Stimulated activated CD4-positive, alpha-beta T cell treated with anti-CD3 and anti-CD28 coated beads, TNF-alpha, amount 100 ng/mL, for 1 hour (primary cell): ENCODE data around the gene LRRN1.
"Not testable (repeated sequence)": the region's sequence is repeated elsewhere in the genome, so short reads cannot be mapped to it uniquely, and the experiment has no call there.

Experiments
- DNase-seq, 3 donors: peaks; one replicate each; pipeline ENCODE4 v3.0.0-alpha.2; 2020; ENCODE audit warnings: low read depth in 3 of 3, low spot score in 1 of 3

LRRN1 gene

DNA sequence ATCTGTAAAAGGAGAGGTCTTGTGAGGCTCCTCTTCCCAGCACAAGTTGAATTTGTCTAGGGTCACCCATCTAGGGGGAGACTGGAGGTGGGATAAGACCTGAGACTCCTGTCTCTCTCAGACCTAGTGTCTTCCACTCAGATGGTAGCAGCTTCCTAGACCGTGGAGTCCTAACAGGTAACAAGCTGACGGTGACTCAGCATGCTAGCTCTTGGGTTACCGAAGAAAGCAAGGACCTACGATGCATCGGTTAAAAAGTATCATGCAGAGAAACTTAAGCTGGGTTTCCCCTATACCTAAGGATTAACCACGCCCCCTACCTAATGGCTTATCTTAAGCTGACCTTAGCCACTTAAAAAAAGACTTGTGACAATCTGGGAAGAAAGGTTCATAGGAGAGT is 7.6 kb downstream of the LRRN1 start:
- DNase-seq, result no peak

DNA sequence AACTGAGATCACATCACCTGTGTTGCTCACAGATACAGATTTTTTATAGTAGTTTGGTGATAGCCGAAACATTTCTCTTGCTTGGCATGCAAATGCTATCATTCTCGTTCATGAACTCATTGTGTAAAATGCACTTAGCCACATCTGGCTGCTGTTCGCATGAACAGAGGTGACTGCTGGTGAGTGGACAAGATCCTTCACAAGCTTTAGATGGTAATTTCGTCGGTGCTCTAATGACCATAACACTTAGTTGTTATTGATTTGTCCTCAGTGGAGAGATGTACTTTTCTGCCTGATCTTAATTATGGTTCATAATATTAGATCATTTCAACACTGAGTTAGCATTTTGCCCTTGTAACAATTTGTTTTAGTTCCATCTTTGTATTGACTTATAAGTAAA is 13.8 kb downstream of the LRRN1 start:
- DNase-seq, result no peak

DNA sequence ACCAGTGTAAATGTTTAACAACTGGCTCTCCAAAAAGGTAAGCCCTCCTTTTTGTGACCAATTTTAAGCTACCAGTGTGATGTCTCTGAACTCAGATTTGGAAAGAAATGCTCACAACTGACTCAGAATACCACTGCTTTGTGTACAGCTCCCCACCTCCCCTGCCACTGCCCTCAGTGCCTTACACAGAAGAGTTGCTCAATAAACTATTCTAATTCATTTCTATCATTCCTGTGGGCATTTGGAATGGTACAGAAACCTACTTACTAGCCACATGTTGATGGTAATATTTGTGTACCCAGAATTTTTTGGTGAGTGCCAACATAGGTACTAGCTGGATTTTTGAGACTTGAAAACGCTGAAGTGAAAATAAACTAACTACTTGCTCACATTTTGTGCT is 16.0 kb downstream of the LRRN1 start:
- DNase-seq, result no peak

DNA sequence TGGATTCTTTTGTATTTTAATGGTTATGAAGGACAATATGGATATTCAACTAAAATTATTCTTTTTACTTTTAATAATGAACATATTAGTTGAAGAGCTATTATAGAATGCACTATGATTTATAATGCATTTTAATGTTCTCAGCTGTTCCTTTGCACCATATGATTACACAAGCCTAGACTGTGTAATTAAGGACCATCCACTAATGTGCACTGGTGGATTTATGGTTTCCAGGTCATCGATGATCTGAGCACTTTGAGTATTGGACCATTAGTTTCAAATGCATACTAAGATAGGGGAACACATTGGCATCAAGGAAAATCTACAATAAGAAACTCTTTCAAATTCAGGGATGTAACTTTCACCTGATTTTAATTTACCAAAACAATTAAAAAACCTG is 16.8 kb downstream of the LRRN1 start:
- DNase-seq, result no peak

DNA sequence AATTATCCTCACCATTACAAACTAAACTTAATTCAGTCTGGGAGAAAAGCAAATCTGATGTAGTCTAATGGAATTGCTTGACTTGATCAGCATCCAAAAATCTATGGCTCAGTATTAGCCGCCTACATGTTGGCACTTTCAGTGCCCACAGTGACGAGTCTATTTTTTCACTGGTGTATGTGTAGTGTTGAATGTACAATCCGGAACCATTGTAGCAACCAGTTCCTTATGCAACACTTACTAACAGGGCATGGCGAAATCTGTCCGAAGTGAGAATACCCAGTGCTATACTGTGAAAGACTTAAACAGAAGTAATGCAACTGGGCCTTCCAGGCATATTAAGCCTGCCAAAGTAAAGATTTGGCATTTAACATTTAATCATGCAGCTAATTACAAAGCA is 18.6 kb downstream of the LRRN1 start:
- DNase-seq, result no peak

DNA sequence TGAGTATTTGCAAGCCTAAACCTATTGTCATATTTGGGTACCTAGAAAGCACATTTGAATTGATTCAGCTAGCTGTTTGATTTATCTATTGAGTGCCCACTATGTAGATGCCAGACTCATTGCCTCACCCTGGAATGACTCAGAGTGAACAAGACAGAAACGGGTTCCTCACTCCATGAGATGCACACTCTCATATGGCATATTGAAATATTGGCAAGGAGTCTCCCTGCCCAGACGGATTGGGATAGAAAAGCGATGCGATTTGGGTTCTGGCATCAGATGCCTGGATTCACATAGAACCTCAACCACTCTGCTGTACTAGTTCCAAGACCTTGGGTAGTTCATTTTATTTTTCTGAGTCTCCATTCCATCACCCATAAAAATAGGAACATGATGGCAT is 22.5 kb downstream of the LRRN1 start:
- DNase-seq, result no peak

DNA sequence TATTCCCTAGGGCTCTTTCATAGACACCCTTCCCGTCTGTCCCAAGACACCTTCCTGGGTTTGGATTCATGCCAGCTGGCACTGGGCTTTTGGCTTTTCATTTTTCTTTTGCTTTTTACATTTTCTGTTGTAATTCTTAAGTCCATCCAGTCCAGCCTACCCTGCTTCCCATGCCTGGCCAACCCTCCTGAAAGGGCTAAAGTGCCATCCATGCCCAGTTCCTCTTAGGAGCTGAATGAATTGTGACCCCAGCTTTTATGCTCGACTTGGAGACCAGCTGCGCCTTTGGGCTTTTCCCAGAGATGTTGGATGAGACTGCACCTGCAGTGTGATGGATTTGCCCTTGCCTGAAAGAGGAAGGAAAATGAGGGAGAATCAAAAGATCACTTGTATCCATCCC is 25.8 kb downstream of the LRRN1 start:
- no peak for DNase-seq

DNA sequence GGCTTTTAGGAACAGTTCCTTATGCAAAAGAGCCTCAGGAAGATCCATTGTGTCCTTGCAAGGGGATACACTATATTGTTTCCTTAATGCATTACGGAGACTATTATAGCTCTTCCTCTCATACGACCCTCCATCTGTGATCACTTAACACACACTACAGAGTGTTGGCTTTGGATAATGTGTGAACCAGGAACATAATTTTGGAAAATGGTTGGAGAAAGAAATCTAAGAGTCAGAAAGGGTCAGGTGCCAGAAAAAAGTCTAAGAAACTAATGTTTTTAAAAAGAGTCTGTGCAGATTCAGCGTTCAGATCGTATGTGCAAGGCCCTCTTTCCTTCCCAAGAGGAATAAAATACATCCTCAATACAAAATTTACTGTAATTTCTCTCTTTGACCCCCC is 27.3 kb downstream of the LRRN1 start:
- no peak for DNase-seq

DNA sequence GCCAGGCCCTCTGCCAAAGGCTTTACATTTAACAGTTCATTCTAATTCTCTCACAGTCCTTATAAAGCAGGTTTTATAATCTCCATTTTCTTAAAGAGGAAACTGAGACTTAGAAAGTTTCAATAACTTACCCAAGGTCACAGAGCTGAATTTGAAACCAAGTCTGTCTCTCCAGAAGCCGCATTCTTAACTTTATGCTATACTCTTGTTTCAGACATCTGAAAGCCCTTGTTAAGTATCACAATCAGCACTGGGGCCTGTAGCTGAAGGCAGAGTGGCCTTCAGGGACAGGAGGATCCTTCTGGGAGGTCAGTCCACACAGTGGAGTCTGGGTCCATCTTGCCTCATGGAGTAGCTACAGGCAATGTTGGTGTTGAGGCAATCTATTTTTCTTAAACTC is 27.9 kb downstream of the LRRN1 start:
- DNase-seq, result no peak

DNA sequence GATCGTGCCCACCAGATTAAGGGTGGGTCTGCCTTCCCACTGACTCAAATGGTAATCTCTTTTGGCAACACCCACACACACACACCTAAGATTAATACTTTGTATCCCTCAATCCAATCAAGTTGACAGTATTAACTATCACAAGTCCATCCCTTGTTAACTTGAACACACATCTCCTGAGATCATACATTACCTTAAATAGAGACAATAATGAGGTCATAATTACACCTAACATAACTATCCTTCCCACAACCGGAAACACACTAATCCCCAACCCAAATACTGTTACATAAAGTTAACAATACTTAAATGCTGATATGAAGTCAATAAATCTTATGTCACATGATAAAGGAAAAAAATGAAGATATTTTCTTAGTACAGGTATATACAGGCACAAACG is 29.2 kb downstream of the LRRN1 start:
- not testable (repeated sequence) for DNase-seq

DNA sequence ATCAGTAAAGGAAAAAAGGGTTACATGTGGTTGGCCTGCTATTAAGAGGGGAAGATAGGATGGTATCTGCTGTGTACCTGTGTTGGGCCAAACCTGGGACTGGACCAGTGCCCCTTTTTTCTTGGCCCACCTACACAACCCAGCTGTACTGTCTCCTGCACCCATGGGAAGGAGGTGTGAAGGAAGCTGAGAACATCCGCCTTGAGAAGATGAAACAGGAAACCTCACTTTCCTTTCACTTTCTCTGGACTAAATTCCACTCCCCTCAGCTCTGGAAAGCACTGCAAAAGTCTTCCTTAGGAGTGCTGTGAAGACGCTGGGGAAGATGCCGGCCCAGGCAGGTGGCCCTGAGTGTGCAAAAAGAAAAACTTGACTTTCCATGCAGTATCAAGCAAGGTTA is 37.6 kb downstream of the LRRN1 start:
- DNase-seq, result no peak

DNA sequence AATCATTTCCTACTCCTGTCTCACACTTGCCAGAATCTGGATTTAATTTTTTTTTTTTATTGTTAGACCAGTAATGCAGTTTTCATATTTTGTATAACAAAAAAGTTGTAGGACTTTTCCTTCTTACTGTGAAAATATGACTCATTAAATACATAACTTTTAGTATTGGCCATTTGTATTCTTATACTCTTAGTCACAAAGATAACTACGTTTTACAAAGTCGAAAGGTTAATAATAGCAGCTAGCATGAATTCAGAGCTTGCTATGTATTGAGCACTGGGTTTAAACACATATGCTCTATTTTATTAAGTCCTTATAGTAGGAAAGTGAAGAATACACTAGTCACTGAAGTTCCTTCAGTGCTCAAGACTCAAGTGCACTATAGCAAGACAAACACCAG is 43.1 kb downstream of the LRRN1 start:
- no peak for DNase-seq

DNA sequence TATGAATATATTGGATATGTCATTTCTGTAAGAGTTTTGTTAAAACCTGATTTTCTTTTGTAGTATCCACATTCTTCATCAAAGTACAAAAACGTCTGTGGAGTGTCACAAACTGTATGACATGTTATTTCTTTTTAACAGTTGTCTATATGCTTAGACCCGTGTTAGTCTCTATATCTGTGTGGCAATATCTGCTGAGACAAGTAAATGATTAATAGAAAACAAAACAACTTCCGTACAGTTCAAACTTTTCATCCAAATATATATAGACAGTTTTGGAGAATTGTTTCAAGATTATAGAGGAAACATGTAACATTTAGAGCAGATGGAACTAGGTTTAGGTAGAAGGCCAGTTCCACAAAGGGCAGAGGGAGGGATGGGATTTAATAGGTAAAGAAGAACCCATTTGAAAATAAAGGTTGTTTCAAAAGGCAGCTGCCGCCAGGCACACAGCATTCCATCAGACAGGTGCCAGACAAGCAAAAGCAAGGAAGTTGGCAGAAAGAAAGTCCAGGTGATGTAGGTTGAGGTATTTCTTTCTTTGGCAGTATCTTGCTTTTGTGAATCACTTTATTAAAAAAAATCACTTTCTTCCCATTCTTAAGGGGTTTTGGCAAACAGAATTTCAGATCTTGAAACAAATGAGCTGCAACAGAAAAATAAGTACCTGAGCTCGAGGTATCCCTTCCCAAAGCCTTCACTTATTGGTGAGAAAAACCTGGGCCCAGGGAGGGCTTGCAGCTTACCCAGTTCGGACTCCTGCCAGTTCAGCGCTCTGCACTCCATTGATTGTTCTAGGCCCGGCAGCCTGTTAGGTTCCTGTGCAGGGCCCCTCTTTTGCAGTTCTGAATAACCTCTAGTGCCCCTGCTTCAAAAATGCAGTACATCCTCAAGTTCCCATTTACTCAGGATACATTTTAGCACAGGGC is 49.0 kb downstream of the LRRN1 start:
- DNase-seq, result no peak

DNA sequence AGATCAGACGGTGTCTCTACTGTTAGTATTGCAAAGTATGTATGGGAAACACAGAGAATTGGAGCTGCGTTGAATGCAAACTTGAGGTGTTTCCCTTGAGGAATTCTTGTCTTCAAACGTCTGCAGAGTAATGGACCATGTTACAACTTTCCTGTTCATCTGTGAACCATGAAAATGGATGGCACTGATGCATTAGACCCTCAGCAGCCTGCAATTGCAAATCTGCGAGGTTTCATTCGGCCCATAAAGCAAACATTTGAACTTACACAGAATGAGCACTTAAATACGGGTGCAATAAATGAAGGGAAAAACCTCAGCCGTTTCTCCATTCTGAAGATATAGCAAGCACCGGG is 49.7 kb downstream of the LRRN1 start:
- no peak for DNase-seq

DNA sequence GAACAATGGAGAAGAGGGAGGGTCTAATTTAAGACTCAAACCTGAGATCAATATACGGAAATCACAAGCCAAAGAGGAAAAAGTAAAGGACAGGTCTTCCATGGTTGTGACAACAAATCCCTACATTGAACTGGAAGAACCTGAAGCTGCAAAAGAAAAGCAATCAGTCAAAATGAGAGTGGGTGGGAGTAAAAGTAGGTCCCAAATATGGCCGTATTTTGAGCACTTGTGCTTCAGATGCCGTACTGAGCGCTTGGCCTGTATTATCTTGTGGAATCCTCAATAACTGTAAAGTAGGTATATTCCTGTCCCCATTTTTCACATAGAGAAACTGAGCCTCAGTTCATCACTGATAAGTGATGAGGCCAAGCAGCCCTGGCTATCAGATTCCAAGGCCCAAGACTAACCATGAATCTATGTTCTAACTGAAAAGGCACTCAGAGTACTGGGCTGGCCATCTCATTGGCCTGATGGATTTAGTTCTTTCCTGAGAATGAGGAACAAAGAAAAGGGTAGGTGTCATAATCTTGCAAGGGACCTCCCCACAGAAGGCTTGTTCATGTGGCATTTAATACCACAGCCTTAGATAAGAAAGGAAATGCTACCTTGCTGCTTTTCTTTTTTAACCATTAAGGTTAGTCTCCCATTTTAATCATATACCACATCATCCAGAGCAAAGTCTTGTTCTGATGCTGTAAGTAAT is 52.5 kb downstream of the LRRN1 start:
- DNase-seq, result no peak

DNA sequence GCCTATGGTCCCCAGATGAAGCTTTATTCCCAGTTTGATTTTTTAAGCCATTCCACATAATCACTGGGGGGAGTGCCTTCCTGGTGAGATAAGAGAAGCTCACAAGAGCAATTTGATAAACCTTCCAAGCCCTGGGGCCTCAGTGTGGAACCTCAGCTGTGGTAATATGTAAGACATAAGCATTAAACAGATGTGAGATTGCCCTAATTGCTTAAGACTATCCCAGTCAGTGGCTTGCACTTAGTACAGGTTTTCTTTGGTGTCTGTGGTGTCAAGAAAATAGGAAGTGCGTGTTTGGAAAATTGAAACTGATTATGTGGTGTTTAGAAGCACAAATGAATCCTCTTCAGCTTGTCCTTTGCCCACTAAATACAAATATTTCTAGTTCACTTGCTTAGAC is 54.3 kb downstream of the LRRN1 start:
- no peak for DNase-seq

DNA sequence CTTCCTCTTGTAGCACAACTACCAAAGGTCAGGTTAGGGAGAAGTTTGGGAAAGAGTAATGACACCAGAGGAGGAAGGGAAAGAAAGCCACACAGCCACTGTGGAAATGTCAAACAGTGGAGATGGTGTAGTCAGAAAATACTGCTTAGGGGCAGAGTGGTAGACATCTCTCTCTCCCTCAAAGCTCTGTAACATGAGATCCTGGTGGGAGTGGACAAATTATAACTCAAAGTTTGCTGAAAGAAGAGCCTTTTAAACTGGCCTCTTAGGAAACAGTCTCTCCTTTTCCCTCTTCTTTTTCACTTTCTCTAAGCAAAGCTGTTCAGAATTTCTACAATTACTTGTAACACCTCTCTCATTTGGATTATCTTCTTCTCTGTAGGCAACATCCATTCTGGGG is 55.8 kb downstream of the LRRN1 start:
- no peak for DNase-seq

DNA sequence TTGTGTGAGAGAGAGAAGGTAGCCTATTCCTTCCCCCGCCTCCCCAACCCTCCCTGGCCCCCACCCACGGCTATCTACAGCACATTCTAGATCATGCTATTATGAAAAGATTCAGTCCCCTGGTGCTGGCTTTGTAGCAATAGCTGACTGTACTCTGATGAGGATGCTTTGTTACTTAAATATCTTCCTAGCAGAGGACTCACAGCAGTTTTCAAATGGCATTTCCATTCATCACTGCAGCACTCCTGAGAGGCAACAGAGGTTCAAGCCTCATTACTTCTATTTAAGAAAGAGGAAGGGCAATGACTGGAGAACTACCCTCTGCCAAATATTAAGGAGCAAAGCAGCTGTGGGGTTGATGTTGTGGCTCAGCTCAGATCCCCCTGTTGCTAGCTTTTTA is 61.0 kb downstream of the LRRN1 start:
- no peak for DNase-seq

DNA sequence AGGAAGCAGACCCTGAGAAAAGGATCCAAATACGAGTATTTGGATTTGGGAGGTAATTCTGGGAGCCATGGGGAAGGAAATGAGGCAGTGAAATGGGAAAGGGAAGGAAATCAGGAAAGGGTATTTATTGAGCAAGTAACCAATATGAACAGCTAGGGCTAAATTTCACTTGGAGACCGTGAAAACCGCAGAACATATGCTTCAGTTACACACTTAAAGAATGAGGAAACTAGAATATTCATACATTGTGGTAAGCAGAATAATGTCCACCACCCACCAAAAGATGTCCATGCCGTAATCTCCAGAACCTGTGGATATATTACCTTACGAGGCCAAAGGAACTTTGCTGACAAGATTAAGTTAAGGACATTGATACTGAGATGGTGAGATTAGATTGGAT is 63.3 kb downstream of the LRRN1 start:
- DNase-seq, result no peak

DNA sequence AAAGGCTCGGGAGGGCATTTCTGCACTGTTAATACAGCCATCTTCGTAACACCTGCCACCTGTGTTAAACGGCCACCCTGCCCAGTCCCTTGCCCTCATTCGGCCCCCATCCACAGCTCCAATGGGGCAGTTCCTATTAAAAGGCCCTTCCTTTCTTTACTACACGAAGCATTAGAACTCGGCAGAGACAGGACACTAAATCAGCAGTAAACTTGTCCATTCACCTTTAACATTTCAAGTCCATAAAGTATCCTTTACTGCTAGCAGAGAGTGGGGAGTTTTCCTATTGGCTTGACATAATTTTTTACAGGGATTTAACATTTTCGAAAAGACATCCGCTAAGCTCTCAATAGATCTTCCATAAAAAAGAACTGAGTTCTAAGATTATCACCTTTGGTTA is 76.3 kb downstream of the LRRN1 start:
- no peak for DNase-seq

DNA sequence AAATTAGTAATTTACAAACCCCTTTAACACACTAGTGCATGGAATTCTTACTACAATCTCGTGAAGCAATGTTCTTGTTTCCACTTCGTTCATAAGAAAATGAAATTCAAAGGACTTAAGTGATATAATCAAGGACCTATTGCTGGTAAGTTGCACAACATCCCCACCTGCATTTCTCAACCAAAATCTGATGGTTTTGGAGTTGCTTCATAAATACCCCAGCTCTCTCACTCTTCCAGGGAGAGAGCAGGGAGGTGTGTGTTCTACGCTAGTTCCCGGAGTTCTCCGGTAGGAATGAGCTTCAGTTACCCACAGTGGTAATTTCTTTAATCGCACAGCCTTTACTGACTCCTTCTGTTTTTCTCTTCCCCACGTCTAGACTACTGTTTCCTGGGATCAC is 81.8 kb downstream of the LRRN1 start:
- no peak for DNase-seq

DNA sequence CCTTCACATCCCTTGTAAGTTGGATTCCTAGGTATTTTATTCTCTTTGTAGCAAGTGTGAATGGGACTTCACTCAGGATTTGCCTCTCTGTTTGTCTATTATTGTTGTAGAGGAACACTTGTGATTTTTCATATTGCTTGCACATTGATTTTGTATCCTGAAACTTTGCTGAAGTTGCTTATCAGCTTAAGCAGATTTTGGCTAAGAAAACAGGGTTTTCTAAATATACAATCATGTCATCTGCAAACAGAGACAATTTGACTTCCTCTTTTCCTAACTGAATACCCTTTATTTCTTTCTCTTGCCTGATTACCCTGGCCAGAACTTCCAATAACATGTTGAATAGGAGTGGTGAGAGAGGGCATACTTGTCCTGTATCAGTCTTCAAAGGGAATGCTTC is 88.1 kb downstream of the LRRN1 start:
- DNase-seq, result not testable (repeated sequence)

DNA sequence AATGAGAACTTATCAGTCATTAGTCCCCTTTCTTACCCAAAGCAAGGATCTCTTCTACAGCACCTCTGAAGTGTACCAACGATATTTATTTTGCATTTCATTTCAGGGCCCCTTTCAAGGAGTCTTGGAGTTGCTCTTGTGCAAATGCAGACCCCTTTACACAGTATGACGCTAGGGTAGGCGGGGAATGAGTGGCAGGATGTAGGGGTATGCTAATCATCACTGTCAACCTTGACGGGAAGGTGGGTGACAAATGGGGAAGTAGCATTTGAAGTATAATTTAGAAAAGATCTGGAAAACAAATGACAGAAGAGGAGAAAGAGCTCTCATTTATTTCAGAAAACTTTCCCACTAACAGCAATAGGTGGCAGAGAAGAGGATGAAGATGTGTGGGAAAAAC is 94.4 kb downstream of the LRRN1 start:
- DNase-seq, result no peak
